Measurements from ENCODE around the gene SCG5.

SCG5 gene

GRCh38 chr15:32717426-32718226, 76.1 kb downstream of the SCG5 start, which contains the start of gene GREM1:
TSS of gene GREM1 (plus strand) at chr15:32718004. CDS start at chr15:32730691, 12,687 bp downstream.
- DNase-seq (ENCODE audit: extremely low spot score, insufficient read length, low read depth) = no peak
- no peak for FAIRE-seq

GRCh38 chr15:32718227-32718820, 76.8 kb downstream of the SCG5 start:
- FAIRE-seq (no peak), DNase-seq (ENCODE audit: extremely low spot score, insufficient read length, low read depth) (no peak)

- no peak for FAIRE-seq
- DNase-seq (ENCODE audit: extremely low spot score, insufficient read length, low read depth) = no peak
Measured at GRCh38 chr15:32718821-32719716, 77.6 kb downstream of the SCG5 start.

- DNase-seq (ENCODE audit: extremely low spot score, insufficient read length, low read depth) (no peak), FAIRE-seq (no peak)
Measured at GRCh38 chr15:32721596-32721995, 80.1 kb downstream of the SCG5 start.

GRCh38 chr15:32722136-32722535, 80.6 kb downstream of the SCG5 start:
- no peak for DNase-seq (ENCODE audit: extremely low spot score, insufficient read length, low read depth)
- FAIRE-seq = no peak

- DNase-seq (ENCODE audit: extremely low spot score, insufficient read length, low read depth) = peak; percentile 20
- FAIRE-seq = peak; percentile 89
Measured at GRCh38 chr15:32723171-32723948, 81.8 kb downstream of the SCG5 start.

- FAIRE-seq (no peak), DNase-seq (ENCODE audit: extremely low spot score, insufficient read length, low read depth) (no peak)
Measured at GRCh38 chr15:32729700-32730395, 88.3 kb downstream of the SCG5 start.

- FAIRE-seq (no peak), DNase-seq (ENCODE audit: extremely low spot score, insufficient read length, low read depth) (no peak)
Measured at GRCh38 chr15:32730677-32731654, 89.5 kb downstream of the SCG5 start.

GRCh38 chr15:32732574-32733157, 91.2 kb downstream of the SCG5 start:
- FAIRE-seq (no peak), DNase-seq (ENCODE audit: extremely low spot score, insufficient read length, low read depth) (no peak)

- DNase-seq (ENCODE audit: extremely low spot score, insufficient read length, low read depth) = no peak
- FAIRE-seq = no peak
Measured at GRCh38 chr15:32733281-32733680, 91.8 kb downstream of the SCG5 start.

GRCh38 chr15:32735989-32736700, 94.6 kb downstream of the SCG5 start:
- no peak for FAIRE-seq
- no peak for DNase-seq (ENCODE audit: extremely low spot score, insufficient read length, low read depth)

GRCh38 chr15:32736701-32737061, 95.2 kb downstream of the SCG5 start:
- DNase-seq (ENCODE audit: extremely low spot score, insufficient read length, low read depth) (no peak), FAIRE-seq (no peak)

- FAIRE-seq = no peak
- DNase-seq (ENCODE audit: extremely low spot score, insufficient read length, low read depth) = no peak
Measured at GRCh38 chr15:32737304-32737703, 95.8 kb downstream of the SCG5 start.

GRCh38 chr15:32738666-32739065, 97.2 kb downstream of the SCG5 start:
- FAIRE-seq (no peak), DNase-seq (ENCODE audit: extremely low spot score, insufficient read length, low read depth) (no peak)

- FAIRE-seq = no peak
- DNase-seq (ENCODE audit: extremely low spot score, insufficient read length, low read depth) = no peak
Measured at GRCh38 chr15:32739522-32740063, 98.1 kb downstream of the SCG5 start.

GRCh38 chr15:32743411-32744140, 102.1 kb downstream of the SCG5 start:
- DNase-seq (ENCODE audit: extremely low spot score, insufficient read length, low read depth) (no peak), FAIRE-seq (no peak)
